Activated naive CD8-positive, alpha-beta T cell (primary cell): ENCODE measurements around the gene BCAS3.

ENCODE experiments used
- H3K27ac Mint-ChIP-seq: one replicate; pipeline ENCODE4 v1.8.0; 2021; ENCODE audit warnings: mixed read lengths
- H3K27me3 Mint-ChIP-seq: one replicate; pipeline ENCODE4 v1.8.0; 2021; ENCODE audit warnings: mixed read lengths
- H3K36me3 Mint-ChIP-seq: one replicate; pipeline ENCODE4 v1.8.0; 2021; ENCODE audit warnings: mixed read lengths
- H3K4me1 Mint-ChIP-seq: one replicate; pipeline ENCODE4 v1.8.0; 2021; ENCODE audit warnings: low read depth, mixed read lengths
- H3K4me3 Mint-ChIP-seq: one replicate; pipeline ENCODE4 v1.8.0; 2021; ENCODE audit warnings: mild to moderate bottlenecking, mixed read lengths
- H3K9me3 Mint-ChIP-seq: one replicate; pipeline ENCODE4 v1.8.0; 2021; ENCODE audit warnings: low read depth, mixed read lengths

The BCAS3 gene

DNA sequence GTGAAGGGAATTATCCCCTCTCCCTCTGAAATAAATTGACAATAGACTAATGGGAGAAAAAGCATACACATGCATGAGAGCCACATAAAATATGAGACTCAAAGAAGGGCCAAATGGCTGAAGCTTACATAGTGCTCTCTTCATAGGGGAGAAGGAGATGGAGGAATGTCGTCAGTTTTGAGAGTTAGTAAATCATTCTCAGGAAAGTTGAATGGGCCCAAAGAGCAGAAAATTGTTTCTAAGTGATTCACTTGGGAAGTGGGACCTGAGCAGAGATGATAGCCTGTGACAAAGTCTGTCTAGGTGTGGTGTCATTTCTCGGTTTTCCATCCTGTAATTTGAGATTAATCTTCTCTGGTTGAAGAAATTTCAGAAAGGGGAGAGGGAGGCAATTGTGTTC is 35.0 kb downstream of the BCAS3 start:
- H3K27ac Mint-ChIP-seq = no peak overlapping the region
- no peak overlapping the region for H3K4me3 Mint-ChIP-seq
- no peaks in the 10 kb centered on the region for H3K27me3 Mint-ChIP-seq
- H3K9me3 Mint-ChIP-seq = no peaks in the 10 kb centered on the region
- H3K4me1 Mint-ChIP-seq = no peaks in the 10 kb centered on the region
- H3K36me3 Mint-ChIP-seq = peaks cover 6% of the 10 kb centered on the region

- Mint-ChIP-seq H3K36me3 (peaks cover 6% of the 10 kb centered on the region), H3K9me3 (no peaks in the 10 kb centered on the region), H3K27me3 (no peaks in the 10 kb centered on the region), H3K27ac (no peak overlapping the region), H3K4me1 (no peaks in the 10 kb centered on the region), H3K4me3 (no peak overlapping the region)
Measured at GRCh38 chr17:60713608-60714007, 36.0 kb downstream of the BCAS3 start.

- no peaks in the 10 kb centered on the region for H3K4me1 Mint-ChIP-seq
- H3K9me3 Mint-ChIP-seq = no peaks in the 10 kb centered on the region
- H3K27me3 Mint-ChIP-seq = no peaks in the 10 kb centered on the region
- H3K36me3 Mint-ChIP-seq = peaks cover 6% of the 10 kb centered on the region
- no peak overlapping the region for H3K27ac Mint-ChIP-seq
- H3K4me3 Mint-ChIP-seq = no peak overlapping the region
Measured at GRCh38 chr17:60716766-60717165, 39.1 kb downstream of the BCAS3 start.

DNA sequence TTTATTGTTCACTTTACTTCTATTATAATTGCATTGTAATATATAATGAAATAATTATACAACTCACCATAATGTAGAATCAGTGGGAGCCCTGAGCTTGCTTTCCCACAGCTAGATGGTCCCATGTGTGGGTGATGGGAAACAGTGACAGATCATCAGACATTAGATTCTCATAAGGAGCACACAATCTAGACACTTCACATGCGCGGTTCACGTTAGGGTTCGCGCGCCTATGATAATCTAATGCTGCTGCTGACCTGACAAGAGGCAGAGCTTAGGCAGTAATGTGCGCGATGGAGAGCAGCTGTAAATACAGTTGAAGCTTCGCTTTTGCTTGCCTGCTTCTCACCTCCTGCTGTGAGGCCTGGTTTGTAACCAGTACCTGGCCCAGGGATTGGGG is 40.2 kb downstream of the BCAS3 start:
- Mint-ChIP-seq H3K4me1 (no peaks in the 10 kb centered on the region), H3K27ac (no peak overlapping the region), H3K9me3 (no peaks in the 10 kb centered on the region), H3K4me3 (no peak overlapping the region), H3K36me3 (peaks cover 1% of the 10 kb centered on the region), H3K27me3 (no peaks in the 10 kb centered on the region)

GRCh38 chr17:60720763-60721531 is 43.3 kb downstream of the BCAS3 start:
- H3K36me3 Mint-ChIP-seq = no peaks in the 10 kb centered on the region
- H3K4me1 Mint-ChIP-seq = no peaks in the 10 kb centered on the region
- H3K27ac Mint-ChIP-seq = no peak overlapping the region

GRCh38 chr17:60724647-60725046 is 47.0 kb downstream of the BCAS3 start:
- no peaks in the 10 kb centered on the region for H3K27me3 Mint-ChIP-seq
- no peaks in the 10 kb centered on the region for H3K9me3 Mint-ChIP-seq
- peaks cover 8% of the 10 kb centered on the region for H3K36me3 Mint-ChIP-seq
- H3K27ac Mint-ChIP-seq = no peak overlapping the region
- no peaks in the 10 kb centered on the region for H3K4me1 Mint-ChIP-seq
- H3K4me3 Mint-ChIP-seq = no peak overlapping the region

More at GRCh38 chr17:60720763-60721531, 43.3 kb downstream of the BCAS3 start:
- no peaks in the 10 kb centered on the region for H3K27me3 Mint-ChIP-seq
- H3K9me3 Mint-ChIP-seq = no peaks in the 10 kb centered on the region
- no peak overlapping the region for H3K4me3 Mint-ChIP-seq

DNA sequence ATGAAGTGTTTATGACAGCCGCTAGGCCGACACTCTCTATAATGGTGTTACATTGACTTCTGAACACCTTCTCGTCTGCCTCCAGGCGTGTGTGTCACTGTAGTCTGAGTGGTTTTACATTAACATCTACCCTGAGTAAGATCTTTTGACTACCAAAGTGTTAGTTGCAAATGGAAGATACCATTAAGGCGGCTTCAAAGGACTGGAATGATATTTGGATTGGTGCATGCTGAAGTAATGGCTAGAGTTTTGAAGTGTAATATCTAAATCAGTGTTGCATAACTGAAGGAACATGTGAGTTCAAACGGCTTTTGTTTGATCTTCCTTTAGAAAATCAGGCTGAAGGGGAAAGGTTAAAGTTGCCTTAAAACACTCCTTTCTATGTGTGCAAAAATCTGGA is 52.2 kb downstream of the BCAS3 start:
- H3K27ac Mint-ChIP-seq = no peak overlapping the region
- H3K4me1 Mint-ChIP-seq = peaks cover 7% of the 10 kb centered on the region
- H3K27me3 Mint-ChIP-seq = no peaks in the 10 kb centered on the region
- H3K9me3 Mint-ChIP-seq = no peaks in the 10 kb centered on the region
- H3K36me3 Mint-ChIP-seq = peaks cover 8% of the 10 kb centered on the region
- no peak overlapping the region for H3K4me3 Mint-ChIP-seq

- peaks cover 8% of the 10 kb centered on the region for H3K36me3 Mint-ChIP-seq
- H3K4me1 Mint-ChIP-seq = peaks cover 7% of the 10 kb centered on the region
- no peaks in the 10 kb centered on the region for H3K9me3 Mint-ChIP-seq
- H3K27ac Mint-ChIP-seq = no peak overlapping the region
- no peak overlapping the region for H3K4me3 Mint-ChIP-seq
- no peaks in the 10 kb centered on the region for H3K27me3 Mint-ChIP-seq
Measured at GRCh38 chr17:60730273-60730672, 52.6 kb downstream of the BCAS3 start.

DNA sequence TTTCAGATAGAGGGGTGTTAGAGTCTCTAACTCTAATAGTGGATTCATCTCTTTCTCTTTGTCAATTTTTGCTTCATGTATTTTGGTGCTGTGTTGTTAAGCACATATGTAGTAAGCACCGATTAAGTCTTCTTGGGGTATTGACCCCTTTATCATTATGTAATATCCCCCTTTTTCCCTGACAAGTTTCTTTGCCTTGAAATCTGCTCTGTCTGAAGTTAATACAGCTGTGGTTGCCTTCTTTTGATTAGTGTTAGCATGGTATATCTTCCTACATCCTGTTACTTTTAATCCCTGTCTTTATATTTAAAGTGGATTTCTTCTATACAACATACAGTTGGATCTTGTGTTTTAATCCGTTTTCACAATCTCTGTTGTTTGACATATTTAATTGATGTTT is 60.6 kb downstream of the BCAS3 start:
- H3K27me3 Mint-ChIP-seq = no peaks in the 10 kb centered on the region
- peaks cover 7% of the 10 kb centered on the region for H3K36me3 Mint-ChIP-seq
- H3K9me3 Mint-ChIP-seq = no peaks in the 10 kb centered on the region
- no peak overlapping the region for H3K4me3 Mint-ChIP-seq
- no peak overlapping the region for H3K27ac Mint-ChIP-seq
- no peaks in the 10 kb centered on the region for H3K4me1 Mint-ChIP-seq

DNA sequence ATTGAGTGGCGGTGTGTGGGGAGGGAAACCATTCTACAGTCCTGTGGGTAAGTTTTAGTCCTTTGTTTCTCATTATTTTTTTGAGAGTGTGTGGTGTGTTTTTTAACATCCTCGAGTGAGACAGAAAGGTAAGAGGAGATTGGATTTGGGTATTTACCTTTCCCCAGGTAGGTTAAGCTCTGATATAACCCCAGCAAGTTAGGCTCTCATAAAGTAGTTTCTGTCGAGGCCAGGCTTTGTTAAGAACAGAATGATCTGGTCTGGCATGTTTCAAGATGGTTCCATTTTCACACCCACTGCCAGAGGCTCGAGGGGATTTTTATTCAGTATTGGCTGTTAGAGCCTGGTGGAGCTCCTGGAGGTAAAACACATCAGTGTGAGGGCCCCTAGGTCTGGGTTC is 62.9 kb downstream of the BCAS3 start:
- H3K36me3 Mint-ChIP-seq = peaks cover 7% of the 10 kb centered on the region
- H3K9me3 Mint-ChIP-seq = no peaks in the 10 kb centered on the region
- no peak overlapping the region for H3K4me3 Mint-ChIP-seq
- no peaks in the 10 kb centered on the region for H3K4me1 Mint-ChIP-seq
- no peak overlapping the region for H3K27ac Mint-ChIP-seq
- H3K27me3 Mint-ChIP-seq = no peaks in the 10 kb centered on the region

GRCh38 chr17:60741031-60741430 is 63.4 kb downstream of the BCAS3 start:
- Mint-ChIP-seq H3K27me3 (no peaks in the 10 kb centered on the region), H3K27ac (no peak overlapping the region), H3K9me3 (no peaks in the 10 kb centered on the region), H3K4me3 (no peak overlapping the region), H3K36me3 (peaks cover 7% of the 10 kb centered on the region), H3K4me1 (no peaks in the 10 kb centered on the region)

DNA sequence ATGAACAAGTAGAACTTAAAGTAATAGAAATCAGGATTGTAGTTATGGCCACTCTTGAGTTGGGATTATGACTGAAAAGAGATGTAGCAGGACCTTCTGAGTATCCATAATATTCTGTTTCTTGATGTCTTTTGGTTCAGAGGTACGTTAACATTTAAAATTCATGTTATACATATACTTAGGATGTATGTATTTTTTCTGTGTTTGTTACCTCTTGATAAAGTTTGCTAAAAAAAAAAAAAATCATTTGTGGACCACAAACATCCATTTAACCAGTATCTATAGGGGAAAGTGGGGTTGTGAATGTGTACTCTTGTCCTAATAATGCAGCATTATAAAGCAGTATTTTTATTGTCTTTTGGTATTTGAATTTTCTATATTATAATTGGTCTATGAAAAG is 65.6 kb downstream of the BCAS3 start:
- Mint-ChIP-seq H3K27me3 (no peaks in the 10 kb centered on the region), H3K27ac (no peak overlapping the region), H3K9me3 (no peaks in the 10 kb centered on the region), H3K36me3 (peaks cover 9% of the 10 kb centered on the region), H3K4me3 (no peak overlapping the region), H3K4me1 (peaks cover 4% of the 10 kb centered on the region)

DNA sequence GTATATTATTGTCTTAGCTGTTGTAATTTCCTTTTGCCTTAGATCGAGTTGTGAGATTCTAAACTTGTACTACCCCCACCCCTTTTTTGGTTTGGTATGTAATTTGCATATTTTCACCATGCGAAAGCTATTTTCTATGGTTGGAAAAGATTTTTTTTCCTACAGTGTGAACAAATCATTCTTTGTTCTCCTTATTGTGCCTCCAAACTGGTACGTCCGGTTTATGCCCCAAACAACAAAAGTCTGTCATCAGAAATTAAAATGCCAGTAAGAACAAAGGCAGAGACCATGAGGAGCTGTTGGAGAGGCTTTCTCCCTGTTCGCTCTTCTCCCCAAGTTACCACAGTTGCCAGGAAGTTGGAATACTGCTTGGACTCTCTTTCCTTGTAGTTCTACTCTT is 66.1 kb downstream of the BCAS3 start:
- Mint-ChIP-seq H3K27me3 (no peaks in the 10 kb centered on the region), H3K4me3 (no peak overlapping the region), H3K9me3 (no peaks in the 10 kb centered on the region), H3K4me1 (peaks cover 4% of the 10 kb centered on the region), H3K36me3 (peaks cover 10% of the 10 kb centered on the region), H3K27ac (no peak overlapping the region)

DNA sequence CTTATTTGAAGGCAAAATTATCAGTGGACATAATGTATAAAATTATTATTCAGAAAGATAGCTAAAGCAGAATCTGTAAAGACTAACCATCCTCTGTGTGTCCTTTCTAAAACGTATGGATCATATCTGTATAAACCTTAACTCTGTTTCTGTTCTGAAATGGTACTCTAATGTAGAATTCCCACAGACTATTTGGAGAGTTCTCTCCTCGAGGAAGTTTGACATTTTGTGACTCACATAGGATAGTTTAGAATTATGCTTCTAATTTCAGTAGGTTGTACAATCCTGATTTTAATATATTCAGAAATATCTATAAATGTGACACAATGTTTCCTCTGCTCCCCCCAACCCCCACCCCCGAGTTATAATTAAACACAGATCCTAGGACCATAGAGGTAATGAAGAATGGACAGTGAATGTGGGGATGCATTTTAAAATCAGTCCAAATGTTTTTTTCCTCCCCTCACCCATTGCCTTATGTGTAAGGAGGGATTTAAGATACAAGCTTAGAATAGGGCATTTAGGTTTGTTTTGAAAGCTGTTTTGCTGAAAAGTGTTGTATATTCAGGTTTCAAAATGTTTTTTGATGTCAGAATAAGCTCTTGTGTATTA is 66.8 kb downstream of the BCAS3 start:
- Mint-ChIP-seq H3K27me3 (no peaks in the 10 kb centered on the region), H3K9me3 (no peaks in the 10 kb centered on the region), H3K27ac (no peak overlapping the region), H3K4me1 (peaks cover 4% of the 10 kb centered on the region), H3K36me3 (peaks cover 12% of the 10 kb centered on the region), H3K4me3 (no peak overlapping the region)

GRCh38 chr17:60745544-60745943 is 67.9 kb downstream of the BCAS3 start:
- Mint-ChIP-seq H3K4me1 (peaks cover 4% of the 10 kb centered on the region), H3K27ac (no peak overlapping the region), H3K27me3 (no peaks in the 10 kb centered on the region), H3K9me3 (peaks cover 1% of the 10 kb centered on the region), H3K4me3 (no peak overlapping the region), H3K36me3 (peaks cover 13% of the 10 kb centered on the region)
